A549 (cell line): Measurements from ENCODE around the gene PPP1R14B.

ENCODE experiments used
- BHLHE40 ChIP-seq: IDR thresholded peaks from 2 replicates; pipeline ENCODE4 v1.6.1; 2012; ENCODE audit warnings: low read depth, low read length, inconsistent platforms
- CEBPB ChIP-seq, 2 experiments: fragments of >200 bp in 1 of 2; sonication (Bioruptor Twin) in 1 of 2; formaldehyde crosslinking in 1 of 2; IDR thresholded peaks; 2 replicates each; pipeline ENCODE4 v1.6.1; 2012 to 2016
- CHD4 ChIP-seq: fragments of 200-600 bp; sonication (generic); IDR thresholded peaks from 2 replicates; pipeline ENCODE4 v1.6.1; 2016; ENCODE audit warnings: antibody characterized with exemption, mild to moderate bottlenecking, borderline replicate concordance
- CTCF ChIP-seq: fragments of >200 bp; sonication (Bioruptor Twin); formaldehyde crosslinking; IDR thresholded peaks from 3 replicates; pipeline ENCODE4 v1.5.1; 2016
- HOXA7 ChIP-seq: fragments of 250-450 bp; sonication (Bioruptor Pico); IDR thresholded peaks from 2 replicates; pipeline ENCODE4 v1.5.0; 2020; ENCODE audit warnings: mild to moderate bottlenecking, moderate library complexity
- JUN ChIP-seq, 2 experiments: fragments of >200 bp; sonication (Bioruptor Twin); formaldehyde crosslinking; IDR thresholded peaks; 2 replicates in 1 of 2; 3 replicates in 1 of 2; pipeline ENCODE4 v1.6.1; 2016 to 2017
- KDM1A ChIP-seq: fragments of 200-600 bp; sonication (generic); IDR thresholded peaks from 2 replicates; pipeline ENCODE4 v1.6.1; 2016; ENCODE audit warnings: low read depth, mild to moderate bottlenecking
- MAX ChIP-seq: IDR thresholded peaks from 2 replicates; pipeline ENCODE4 v1.6.1; 2012
- MAZ ChIP-seq: fragments of 150-350 bp; IDR thresholded peaks from 2 replicates; pipeline ENCODE4 v1.6.1; 2014; ENCODE audit warnings: antibody characterized with exemption, low read depth, low read length, borderline replicate concordance
- MYC ChIP-seq: IDR thresholded peaks from 2 replicates; pipeline ENCODE4 v1.6.1; 2012; ENCODE audit warnings: mild to moderate bottlenecking, inconsistent platforms, low read length, improper control_type of control experiment, borderline replicate concordance
- POLR2A ChIP-seq: IDR thresholded peaks from 2 replicates; pipeline ENCODE4 v1.6.1; 2012; ENCODE audit warnings: mild to moderate bottlenecking, low read length
- RAD21 ChIP-seq, 2 experiments: fragments of >200 bp in 1 of 2; sonication (Bioruptor Twin) in 1 of 2; formaldehyde crosslinking in 1 of 2; IDR thresholded peaks in 1 of 2; conservative IDR thresholded peaks in 1 of 2; 2 replicates in 1 of 2; 3 replicates in 1 of 2; pipeline ENCODE4 v1.6.1; 2012 to 2018; ENCODE audit warnings: inconsistent platforms in 1 of 2
- USF2 ChIP-seq: fragments of 450-650 bp; IDR thresholded peaks from 2 replicates; pipeline ENCODE4 v1.6.1; 2014; ENCODE audit warnings: antibody characterized with exemption
- ZSCAN20 ChIP-seq: fragments of 250-450 bp; sonication (Bioruptor Pico); IDR thresholded peaks from 2 replicates; pipeline ENCODE4 v1.8.0; 2022; ENCODE audit warnings: mild to moderate bottlenecking, moderate library complexity

GRCh38 chr11:64244966-64245365, 1.8 kb downstream of the PPP1R14B start:
- TF ChIP-seq POLR2A (no peak), KDM1A (no peak), CTCF (no peak), RAD21 (conservative IDR thresholded peaks at IDR 0.05 in 1 of 2, IDR thresholded peaks at IDR 0.05 in 1 of 2) (no peak), CEBPB (IDR thresholded peaks at IDR 0.05) (no peak), BHLHE40 (no peak), CHD4 (no peak), MYC (no peak), MAZ (no peak), JUN (IDR thresholded peaks at IDR 0.05) (0 out of 5 replicates have a peak, but pooled peaks of 1 of the 2 experiments have one; percentile 16), MAX (no peak), USF2 (no peak), ZSCAN20 (no peak), HOXA7 (CRISPR knock-in tag) (no peak)
